Upper lobe of left lung (tissue), 6 donors: ENCODE data around the gene KRTAP19-4. TPM values are rescaled to one million over a fixed set of nuclear protein-coding genes. Genes with fewer than 3 reads are reported as not detected.

Experiments used
- ATAC-seq, 2 donors: fragments of 200-7000 bp; cut with Tn5 transposase; one replicate each; pipeline ENCODE4 v1.9.1; 2022; ENCODE audit warnings: mild to moderate bottlenecking in 2 of 2, moderate library complexity in 2 of 2; ENCODE audit not compliant: low FRiP score in 2 of 2
- DNase-seq, 2 donors: peaks; one replicate each; pipeline ENCODE4 v3.0.0-alpha.2; 2019 to 2020
- H3K27ac ChIP-seq, 4 donors: fragments of 200-600 bp; sonication (generic); one replicate each; pipeline ENCODE4 v1.5.1; 2016 to 2019
- H3K27me3 ChIP-seq, 4 donors: fragments of 200-600 bp; sonication (generic); one replicate each; pipeline ENCODE4 v1.5.1; 2017 to 2019
- H3K36me3 ChIP-seq, 4 donors: fragments of 200-600 bp; sonication (generic); one replicate each; pipeline ENCODE4 v1.5.1; 2016 to 2019
- H3K4me1 ChIP-seq, 4 donors: fragments of 200-600 bp; sonication (generic); one replicate each; pipeline ENCODE4 v1.5.1; 2018 to 2019
- H3K4me3 ChIP-seq, 4 donors: fragments of 200-600 bp; sonication (generic); one replicate each; pipeline ENCODE4 v1.5.1; 2017 to 2019; ENCODE audit warnings: mild to moderate bottlenecking in 2 of 4, moderate library complexity in 1 of 4
- H3K9me3 ChIP-seq, 4 donors: fragments of 200-600 bp; sonication (generic); one replicate each; pipeline ENCODE4 v1.5.1; 2018 to 2019
- CTCF ChIP-seq, 6 experiments: fragments of 450-650 bp in 4 of 6; fragments of 200-600 bp in 2 of 6; sonication (generic) in 2 of 6; IDR thresholded peaks; one replicate each; pipeline ENCODE4 v1.5.1; 2016 to 2019; ENCODE audit warnings: antibody characterized with exemption in 6 of 6
- EP300 ChIP-seq, 4 donors: sonication (generic); formaldehyde crosslinking; IDR thresholded peaks; one replicate each; pipeline ENCODE4 v1.5.1; 2017; ENCODE audit warnings: antibody characterized with exemption in 4 of 4, control low read depth in 2 of 4
- POLR2A ChIP-seq, 4 donors: fragments of 450-650 bp; IDR thresholded peaks; one replicate each; pipeline ENCODE4 v1.5.1; 2016 to 2017; ENCODE audit warnings: antibody characterized with exemption in 4 of 4, mild to moderate bottlenecking in 2 of 4
- POLR2AphosphoS5 ChIP-seq, 2 donors: sonication (generic); formaldehyde crosslinking; IDR thresholded peaks; one replicate each; pipeline ENCODE4 v1.5.1; 2017; ENCODE audit warnings: antibody characterized with exemption in 2 of 2
- WGBS, 2 donors: methylation state at CpG; one replicate each; pipeline ENCODE4 v1.1.5; 2017 to 2018; 5-methylcytosine and 5-hydroxymethylcytosine counted together
- total RNA-seq, 6 donors: library from RNA; depleted of rRNA in 4 of 6; stranded (reverse); fragments of >200 nt in 4 of 6; gene quantifications; one replicate each; pipeline versions ENCODE4 v1.1.0 to v1.2.1, GENCODE V29; 2016 to 2021
- donor health status: DM: no; HTN: no; CAD: no; lungs with moderate emphysema.
- donor health status: DM: no; HTN: yes; CAD: no; lungs with severe emphysema.

The KRTAP19-4 gene
- total RNA-seq, 6 donors from 2014 or later, result not detected

- 78 to 87% methylated on average over 6 of the region's 6 CpGs for WGBS, 2 donors
- ATAC-seq, result no peak
- no peaks in the 10 kb centered on the region for H3K9me3 ChIP-seq
Measured at GRCh38 chr21:30502041-30502440, 5.1 kb upstream of the KRTAP19-4 start, which contains the start of gene KRTAP19-5. Gene KRTAP19-5, minus strand, starts transcription at chr21:30502141. Its CDS starts 51 bp downstream, at chr21:30502090.

GRCh38 chr21:30491963-30492428, 5.0 kb downstream of the KRTAP19-4 start, which contains the start of gene KRTAP19-3:
Gene KRTAP19-3, minus strand, starts transcription at chr21:30492013. Its CDS starts 56 bp downstream, at chr21:30491957.
- Histone ChIP-seq H3K27me3 (no peaks in the 10 kb centered on the region), H3K4me3 (no peak within 1 kb of the TSS), H3K9me3 (no peaks in the 10 kb centered on the region), H3K4me1 (no peaks in the 10 kb centered on the region), H3K36me3 (no peaks in the 10 kb centered on the region), H3K27ac (no peak within 1 kb of the TSS)
- 69 to 80% methylated on average over 2 of the region's 2 CpGs for WGBS, 2 donors
- no peak for TF ChIP-seq CTCF (IDR thresholded peaks at IDR 0.05)
- TF ChIP-seq POLR2AphosphoS5 (IDR thresholded peaks at IDR 0.05), result no peak
- TF ChIP-seq POLR2A (IDR thresholded peaks at IDR 0.05), result no peak
- no peak for TF ChIP-seq EP300 (IDR thresholded peaks at IDR 0.05)
- DNase-seq (no peak), ATAC-seq (no peak)

More at GRCh38 chr21:30502041-30502440, 5.1 kb upstream of the KRTAP19-4 start, which contains the start of gene KRTAP19-5:
- Histone ChIP-seq H3K27me3 (no peaks in the 10 kb centered on the region), H3K36me3 (no peaks in the 10 kb centered on the region), H3K4me1 (no peaks in the 10 kb centered on the region), H3K27ac (no peak within 1 kb of the TSS), H3K4me3 (no peak within 1 kb of the TSS)
- no peak for DNase-seq
- TF ChIP-seq POLR2AphosphoS5 (IDR thresholded peaks at IDR 0.05) (no peak), CTCF (IDR thresholded peaks at IDR 0.05) (no peak), POLR2A (IDR thresholded peaks at IDR 0.05) (no peak), EP300 (IDR thresholded peaks at IDR 0.05) (no peak)

GRCh38 chr21:30487336-30487735, 9.6 kb downstream of the KRTAP19-4 start, which contains the start of gene KRTAP19-2:
Gene KRTAP19-2, minus strand, starts transcription at chr21:30487436. Its CDS starts 88 bp downstream, at chr21:30487348.
- no peak for DNase-seq
- H3K27ac ChIP-seq, result no peak within 1 kb of the TSS
- 79 to 89% methylated on average over 2 of the region's 2 CpGs for WGBS, 2 donors
- H3K27me3 ChIP-seq, result no peaks in the 10 kb centered on the region
- no peaks in the 10 kb centered on the region for H3K4me1 ChIP-seq
- no peak for TF ChIP-seq CTCF (IDR thresholded peaks at IDR 0.05)
- TF ChIP-seq POLR2AphosphoS5 (IDR thresholded peaks at IDR 0.05), result no peak
- no peak for TF ChIP-seq EP300 (IDR thresholded peaks at IDR 0.05)
- no peak for TF ChIP-seq POLR2A (IDR thresholded peaks at IDR 0.05)
- no peak within 1 kb of the TSS for H3K4me3 ChIP-seq
- no peak for ATAC-seq
- H3K9me3 ChIP-seq, result peaks cover 0 to 10% (median 0%) of the 10 kb centered on the region in 4 donors
- H3K36me3 ChIP-seq, result no peaks in the 10 kb centered on the region

GRCh38 chr21:30486180-30486579, 10.8 kb downstream of the KRTAP19-4 start:
- TF ChIP-seq EP300 (IDR thresholded peaks at IDR 0.05), result no peak
- no peak for TF ChIP-seq POLR2AphosphoS5 (IDR thresholded peaks at IDR 0.05)
- TF ChIP-seq CTCF (IDR thresholded peaks at IDR 0.05), result no peak
- no peak for TF ChIP-seq POLR2A (IDR thresholded peaks at IDR 0.05)
- no peak for ATAC-seq

GRCh38 chr21:30482130-30482529, 14.8 kb downstream of the KRTAP19-4 start:
- DNase-seq, result no peak
- 68 to 72% methylated on average over 2 of the region's 2 CpGs for WGBS, 2 donors
- ATAC-seq, result no peak
- Histone ChIP-seq H3K27ac (no peak overlapping the region), H3K4me3 (no peak overlapping the region), H3K9me3 (peaks cover 0 to 10% (median 0%) of the 10 kb centered on the region in 4 donors), H3K36me3 (no peaks in the 10 kb centered on the region), H3K27me3 (no peaks in the 10 kb centered on the region), H3K4me1 (no peaks in the 10 kb centered on the region)
- TF ChIP-seq POLR2A (IDR thresholded peaks at IDR 0.05) (no peak), CTCF (IDR thresholded peaks at IDR 0.05) (no peak), EP300 (IDR thresholded peaks at IDR 0.05) (no peak), POLR2AphosphoS5 (IDR thresholded peaks at IDR 0.05) (no peak)

More at GRCh38 chr21:30486180-30486579, 10.8 kb downstream of the KRTAP19-4 start:
- no peaks in the 10 kb centered on the region for H3K27me3 ChIP-seq
- DNase-seq, result no peak
- no peak overlapping the region for H3K4me3 ChIP-seq
- no peaks in the 10 kb centered on the region for H3K36me3 ChIP-seq
- WGBS, 2 donors, result 82% methylated on average over 2 of the region's 2 CpGs; no CpG with 5 or more reads in 1 of the 2 donors
- H3K9me3 ChIP-seq, result peaks cover 0 to 10% (median 0%) of the 10 kb centered on the region in 4 donors
- no peak overlapping the region for H3K27ac ChIP-seq
- no peaks in the 10 kb centered on the region for H3K4me1 ChIP-seq
